GM13976 (cell line): ENCODE measurements around the gene ABHD6.
"Not testable (repeated sequence)": the region's sequence is repeated elsewhere in the genome, so short reads cannot be mapped to it uniquely, and the experiment has no call there.

ENCODE experiments used
- DNase-seq: peaks from one replicate; pipeline ENCODE4 v3.0.0; 2012; ENCODE audit warnings: low spot score
- CTCF ChIP-seq: IDR thresholded peaks from 2 replicates; pipeline ENCODE4 v1.5.1; 2012; ENCODE audit warnings: borderline replicate concordance, mild to moderate bottlenecking; ENCODE audit not compliant: insufficient read depth; ENCODE audit errors: extremely low read depth, missing control alignments, control extremely low read depth
- in situ Hi-C: fragments of 300-500 bp; cut with MboI; formaldehyde crosslinking; loops from one replicate; pipeline ENCODE4 v1.12.0; 2022; ENCODE audit warnings: low sequenced_read_pairs, mixed read lengths, inconsistent platforms; ENCODE audit not compliant: unreplicated experiment

Gene ABHD6

GRCh38 chr3:58200846-58201355, 36.7 kb upstream of the ABHD6 start:
- in situ Hi-C loops, result no loop called here
- no peak for TF ChIP-seq CTCF
- DNase-seq, result peak; percentile 18

- DNase-seq, in situ Hi-C loops: not testable (repeated sequence)
Observed at GRCh38 chr3:58201451-58201850, 36.1 kb upstream of the ABHD6 start.

- TF ChIP-seq CTCF, result no peak
- in situ Hi-C loops, result no loop called here
- peak; percentile 58 for DNase-seq
Observed at GRCh38 chr3:58202917-58203360, 34.7 kb upstream of the ABHD6 start.

GRCh38 chr3:58203541-58203940, 34.1 kb upstream of the ABHD6 start:
- DNase-seq, result no peak
- TF ChIP-seq CTCF, result no peak
- in situ Hi-C loops, result no loop called here

GRCh38 chr3:58204720-58205119, 32.9 kb upstream of the ABHD6 start:
- DNase-seq, result no peak
- TF ChIP-seq CTCF, result no peak
- in situ Hi-C loops, result no loop called here

GRCh38 chr3:58205981-58206380, 31.6 kb upstream of the ABHD6 start:
- in situ Hi-C loops, result no loop called here
- no peak for DNase-seq
- no peak for TF ChIP-seq CTCF

GRCh38 chr3:58206406-58207011, 31.1 kb upstream of the ABHD6 start:
- no peak for TF ChIP-seq CTCF
- in situ Hi-C loops, result no loop called here
- no peak for DNase-seq
